Stimulated activated CD8-positive, alpha-beta memory T cell treated with anti-CD3 and anti-CD28 coated beads, Interleukin-4, amount 100 ng/mL, for 24 hours (primary cell): ENCODE results near the gene VGLL3.
"Not testable (repeated sequence)": the region's sequence is repeated elsewhere in the genome, so short reads cannot be mapped to it uniquely, and the experiment has no call there.

Experiments used
- DNase-seq: peaks from one replicate; pipeline ENCODE4 v3.0.0-alpha.2; 2020; ENCODE audit warnings: low read depth

VGLL3 gene

DNA sequence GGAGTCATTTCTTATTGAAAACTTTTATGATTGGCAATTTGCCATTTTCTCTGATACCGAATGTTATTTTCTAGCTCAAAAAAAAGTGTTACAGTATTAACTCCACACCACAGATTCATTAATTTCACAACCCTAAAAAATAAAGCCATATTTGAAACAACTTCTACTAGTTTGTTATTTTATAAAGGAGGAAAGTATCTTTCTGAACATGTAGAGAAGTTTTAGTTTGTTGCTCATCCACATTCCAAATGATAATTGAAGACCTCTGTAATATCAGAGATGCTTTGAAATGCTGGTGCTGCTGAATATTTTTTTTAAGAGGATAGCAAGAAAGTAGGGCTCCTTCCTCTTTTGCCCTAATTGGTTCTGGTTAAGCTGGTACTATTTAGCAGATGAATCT lies 1.9 kb downstream of the VGLL3 start:
- no peak for DNase-seq

DNA sequence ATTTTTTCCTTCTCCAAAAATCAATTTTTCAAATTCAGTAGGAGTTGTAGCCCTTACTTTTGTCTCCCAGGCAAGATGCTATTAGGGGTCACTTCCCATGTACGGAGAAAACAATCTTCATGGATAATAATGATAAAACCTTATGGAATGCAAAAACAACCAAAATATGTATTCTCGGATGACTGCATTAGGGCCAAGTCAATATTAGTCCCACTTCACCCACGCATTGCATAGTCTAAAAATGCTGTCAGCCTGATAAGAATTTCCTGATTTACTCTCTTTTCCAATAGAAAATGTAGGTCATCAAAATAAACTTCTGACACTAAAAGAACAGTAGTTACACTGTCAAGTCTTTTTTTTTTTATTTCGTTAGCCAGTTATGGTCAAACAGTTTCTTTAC lies 2.7 kb downstream of the VGLL3 start:
- DNase-seq: no peak

DNA sequence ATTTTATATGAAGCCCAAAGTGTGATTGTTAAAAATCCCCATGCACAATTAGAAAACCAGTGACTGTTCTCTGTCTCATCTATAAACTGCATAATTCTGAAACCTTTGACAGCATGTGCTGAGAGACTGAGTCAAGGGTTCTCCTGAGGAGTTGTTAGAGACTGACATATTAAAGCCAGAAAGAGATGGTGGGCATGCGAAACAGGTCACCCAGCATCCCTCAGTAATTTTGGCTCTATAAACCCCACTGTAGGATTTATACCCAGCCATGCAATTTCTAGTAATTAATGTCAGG lies 3.6 kb downstream of the VGLL3 start:
- DNase-seq: no peak

DNA sequence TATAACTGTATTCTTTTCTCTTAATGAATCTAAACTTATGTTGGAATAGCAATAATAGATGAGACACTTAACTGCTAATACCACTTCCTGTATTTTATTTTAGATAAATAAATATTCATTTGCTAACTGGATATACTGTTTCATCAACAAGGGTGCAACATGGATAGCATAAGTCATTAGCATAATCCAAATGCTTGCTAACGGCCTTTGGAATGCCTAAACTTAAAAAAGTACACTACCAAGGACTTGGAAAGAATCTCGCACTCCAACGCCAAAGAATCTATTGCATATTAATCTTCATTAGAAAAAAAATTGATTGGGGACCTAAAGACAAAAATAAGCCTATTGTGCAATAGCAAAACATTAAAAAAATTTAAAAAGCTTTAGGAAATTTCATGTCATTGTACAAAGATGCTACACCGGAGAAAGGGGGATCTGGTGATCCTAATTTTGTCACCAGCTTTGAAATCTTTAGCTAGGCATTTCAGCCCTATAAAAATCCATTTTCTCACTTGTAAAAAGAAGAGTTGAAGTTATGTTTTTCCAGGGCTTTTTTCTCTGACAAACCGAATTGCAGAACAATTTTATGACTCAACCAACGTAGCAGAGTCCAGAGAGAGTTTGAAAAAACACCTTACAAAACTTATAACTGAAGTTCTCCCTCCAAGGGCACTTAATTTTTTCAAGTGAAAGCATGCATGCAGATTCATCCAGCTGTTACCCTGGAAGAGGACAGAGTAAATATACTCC lies 4.1 kb downstream of the VGLL3 start:
- DNase-seq: no peak

DNA sequence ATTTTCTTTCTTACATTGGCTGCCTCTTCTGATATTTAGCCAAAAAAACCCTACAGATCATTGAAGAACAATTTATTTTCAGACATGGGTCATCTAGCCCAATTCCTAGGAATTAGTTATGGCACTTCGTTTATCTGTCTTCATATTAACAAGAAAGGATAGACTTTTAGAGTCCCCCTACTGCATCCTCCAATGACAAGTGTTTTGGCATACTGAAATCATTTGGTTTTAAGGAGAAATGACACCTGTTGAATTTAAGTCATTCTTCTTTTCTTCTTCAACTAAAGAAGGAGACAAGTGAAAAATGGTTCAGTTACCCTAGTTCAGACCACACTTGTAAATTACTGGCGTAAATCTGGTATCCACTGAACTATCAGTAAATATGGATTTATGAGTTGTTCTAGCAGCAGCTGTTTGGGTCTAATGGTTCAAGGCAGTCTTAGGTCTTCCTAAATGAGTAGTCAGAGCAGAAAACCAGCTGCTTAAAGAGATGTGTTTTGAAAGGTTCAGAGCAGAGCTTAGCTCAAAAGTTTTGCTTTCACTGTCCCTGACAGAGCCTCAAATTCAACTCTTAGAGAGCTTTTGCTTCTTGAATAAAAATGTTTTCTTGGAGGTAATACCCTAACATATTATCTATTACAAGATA lies 5.6 kb downstream of the VGLL3 start:
- no peak for DNase-seq

DNA sequence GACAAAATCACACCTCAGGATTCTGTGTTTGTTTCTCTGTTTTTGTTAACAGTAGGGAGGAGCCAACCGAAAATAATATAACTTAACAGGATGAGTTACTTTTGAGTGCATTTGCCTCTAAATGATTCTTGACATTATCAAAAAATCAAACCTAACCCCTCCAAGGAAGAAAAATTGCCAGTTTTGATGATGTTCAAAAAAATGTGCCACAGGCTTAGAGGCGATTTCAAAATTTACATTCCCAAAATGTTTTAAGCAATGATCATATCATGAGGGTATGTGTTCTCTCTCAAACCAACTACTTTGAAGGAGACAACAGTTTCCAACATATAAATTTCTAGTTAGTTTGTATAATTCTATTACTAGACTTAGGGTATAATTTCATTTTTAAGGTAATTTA lies 6.7 kb downstream of the VGLL3 start:
- DNase-seq: no peak

DNA sequence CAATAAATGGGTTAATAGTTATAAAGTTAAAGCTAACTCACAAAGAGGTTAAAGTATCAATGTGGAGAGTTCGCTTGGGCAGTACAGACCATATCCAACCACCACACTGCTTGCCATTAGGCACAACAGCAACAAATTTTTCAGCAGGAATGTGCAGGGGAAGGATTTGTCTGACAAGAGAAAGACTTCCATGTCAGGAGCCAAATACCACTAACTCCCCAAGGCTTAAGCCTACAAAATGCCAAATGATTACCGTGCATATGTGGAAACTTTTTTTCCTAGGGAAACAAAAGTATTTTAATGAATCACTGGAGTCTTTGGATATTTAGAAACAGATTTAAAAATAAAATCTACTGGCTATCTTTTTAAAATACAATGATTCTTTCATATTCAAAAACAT lies 8.1 kb downstream of the VGLL3 start:
- DNase-seq: no peak

DNA sequence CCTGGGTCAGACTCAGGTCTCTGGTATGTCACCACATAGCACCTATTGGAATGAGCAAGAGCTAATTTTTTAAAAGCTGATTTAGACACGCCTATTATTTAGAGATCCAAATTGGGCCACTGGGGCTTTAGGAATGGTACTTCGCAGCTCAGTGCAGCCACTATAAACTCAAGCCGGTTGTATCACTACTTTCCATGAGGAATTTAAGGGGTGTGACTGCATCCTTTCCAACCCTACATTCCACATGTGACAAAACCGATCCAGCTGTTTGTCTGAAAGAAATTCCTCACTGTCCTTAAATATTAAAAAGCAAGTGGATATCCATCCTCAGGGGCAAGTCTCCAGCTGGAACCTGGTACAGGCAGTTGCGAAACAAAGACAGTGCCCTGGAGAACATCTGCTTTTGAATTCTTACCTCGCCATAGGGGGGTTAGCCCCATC lies 12.8 kb downstream of the VGLL3 start:
- DNase-seq: no peak

DNA sequence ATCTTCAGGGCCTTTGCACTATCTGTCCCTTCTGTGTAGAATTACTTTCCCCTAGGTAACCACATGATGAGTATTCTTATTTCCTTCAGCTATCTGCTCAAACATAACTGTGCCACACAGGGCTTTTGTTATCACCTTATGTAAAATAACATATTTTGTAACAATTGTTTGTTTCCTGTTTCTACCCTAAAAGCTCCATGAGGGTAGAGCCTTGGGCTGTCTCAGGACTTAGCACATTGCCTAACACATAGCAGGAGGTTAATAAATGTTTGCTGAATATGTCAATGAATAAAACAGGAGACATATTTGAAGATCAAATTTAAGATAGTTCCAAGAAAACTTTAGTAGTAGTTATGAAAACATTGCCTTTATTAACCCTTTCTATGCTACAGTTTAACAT lies 14.7 kb downstream of the VGLL3 start:
- DNase-seq: no peak

DNA sequence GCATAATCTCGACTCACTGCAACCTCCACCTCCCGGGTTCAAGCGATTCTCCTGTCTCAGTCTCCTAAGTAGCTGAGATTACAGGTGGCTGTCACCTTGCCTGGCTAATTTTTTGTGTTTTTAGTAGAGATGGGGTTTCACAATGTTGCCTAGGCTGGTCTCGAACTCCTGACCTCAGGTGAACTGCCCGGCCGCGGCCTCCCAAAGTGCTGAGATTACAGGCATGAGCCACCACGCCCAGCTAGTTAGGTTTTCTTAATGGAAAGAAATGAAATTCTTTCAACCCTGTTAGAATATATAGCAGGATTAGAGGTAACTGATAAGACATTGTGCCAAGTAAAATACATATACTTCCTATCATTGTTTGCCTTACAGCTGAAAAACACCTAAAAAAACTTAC lies 16.8 kb downstream of the VGLL3 start:
- not testable (repeated sequence) for DNase-seq

DNA sequence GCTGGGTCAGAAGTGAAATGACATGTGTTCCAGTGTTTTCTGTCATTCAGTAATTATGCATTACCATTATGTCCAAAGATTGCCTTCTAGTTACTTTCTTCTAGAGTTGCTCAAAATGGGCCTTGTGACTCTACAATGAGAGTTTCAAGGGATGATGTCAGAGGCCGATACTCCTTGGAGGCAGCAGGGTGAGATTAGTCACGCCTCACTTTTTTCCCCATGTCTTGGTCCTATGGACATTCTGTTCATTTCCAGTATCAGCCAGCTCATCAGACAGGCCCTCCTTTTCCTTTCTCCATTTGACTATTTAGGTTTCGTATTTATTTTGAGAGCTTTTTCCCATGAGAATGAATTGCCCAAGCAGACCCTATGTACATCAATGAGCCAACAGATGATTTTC lies 17.5 kb downstream of the VGLL3 start:
- DNase-seq: no peak

DNA sequence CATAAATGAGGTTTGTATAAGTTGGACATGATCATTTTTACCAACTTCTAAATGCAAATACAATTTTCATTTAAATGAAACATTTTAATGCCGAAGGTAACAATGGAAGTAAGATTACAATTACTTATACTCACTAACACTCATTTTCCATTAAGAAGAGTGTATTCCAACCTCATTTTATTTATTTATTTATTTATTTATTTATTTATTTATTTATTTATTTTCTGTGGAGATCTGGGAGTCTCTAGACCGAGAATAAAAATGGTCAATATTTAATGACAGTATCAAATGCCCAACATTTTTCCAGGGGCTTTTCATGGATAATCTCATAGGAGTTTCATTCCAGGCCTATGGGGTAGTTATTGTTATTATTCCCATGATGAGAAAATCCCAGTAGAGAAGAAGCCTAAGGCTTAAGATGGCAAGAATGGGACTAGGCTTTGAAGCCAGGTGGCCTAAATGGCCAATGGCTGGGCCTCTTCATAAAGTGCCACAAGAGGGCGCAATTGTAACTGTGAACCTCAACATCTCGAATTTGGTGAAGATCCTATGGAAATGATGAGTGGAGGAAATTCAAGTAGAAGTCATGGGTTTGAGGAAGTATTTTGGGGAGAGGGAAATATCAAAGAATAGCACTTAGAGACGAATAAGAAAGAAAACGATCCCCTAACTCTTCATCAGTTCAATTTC lies 21.3 kb downstream of the VGLL3 start:
- DNase-seq: no peak

DNA sequence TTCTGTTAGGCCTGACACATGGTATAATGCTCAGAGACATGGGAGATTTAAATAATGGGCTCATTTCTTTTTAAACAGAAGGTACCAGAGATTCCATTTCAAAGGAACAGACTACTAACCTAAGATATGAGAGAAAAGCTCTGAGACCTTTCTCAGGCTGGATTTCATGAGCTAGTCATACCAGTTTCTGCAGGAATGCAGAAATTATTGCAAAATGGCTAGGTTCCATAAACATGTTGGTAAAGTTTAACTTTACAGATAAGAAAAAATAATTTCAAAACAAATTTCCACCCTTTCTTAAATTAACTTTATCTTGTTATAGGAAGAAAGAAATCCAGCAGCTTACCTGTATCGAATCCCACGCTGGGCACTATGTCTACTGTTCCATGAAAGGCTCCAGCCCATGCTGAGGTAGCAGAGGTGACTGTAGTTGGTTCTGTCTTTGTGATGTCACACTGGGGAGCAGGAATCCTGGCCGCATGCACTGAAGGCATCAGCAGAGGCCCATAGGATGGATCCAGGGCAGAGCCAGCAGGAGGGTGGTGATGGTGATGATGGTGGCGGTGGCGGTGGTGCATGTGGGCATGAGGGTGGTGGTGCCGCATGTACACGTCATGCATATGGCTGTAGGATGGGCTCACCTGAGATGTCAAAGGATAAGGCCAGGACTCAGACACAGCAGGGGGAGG lies 22.6 kb downstream of the VGLL3 start:
- DNase-seq: no peak

DNA sequence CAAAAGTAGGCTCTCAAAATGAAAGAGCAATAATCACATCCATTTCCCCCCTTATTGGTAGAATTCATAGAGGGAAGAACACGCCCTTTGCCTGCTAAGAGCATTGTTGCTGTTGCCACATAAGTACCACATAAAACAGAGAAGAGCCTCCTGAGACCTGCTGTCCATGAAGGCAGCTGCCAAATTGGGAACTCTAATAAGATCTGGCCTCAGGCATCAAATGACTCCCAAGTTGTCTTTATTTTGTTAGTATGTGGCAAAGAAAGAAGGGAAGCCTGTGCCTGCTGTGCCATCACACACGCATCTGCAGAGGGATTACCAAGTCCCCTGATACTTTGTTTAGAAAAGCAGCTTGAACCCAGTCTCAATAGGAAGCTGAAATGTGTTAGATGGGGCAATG lies 23.9 kb downstream of the VGLL3 start:
- DNase-seq: no peak

DNA sequence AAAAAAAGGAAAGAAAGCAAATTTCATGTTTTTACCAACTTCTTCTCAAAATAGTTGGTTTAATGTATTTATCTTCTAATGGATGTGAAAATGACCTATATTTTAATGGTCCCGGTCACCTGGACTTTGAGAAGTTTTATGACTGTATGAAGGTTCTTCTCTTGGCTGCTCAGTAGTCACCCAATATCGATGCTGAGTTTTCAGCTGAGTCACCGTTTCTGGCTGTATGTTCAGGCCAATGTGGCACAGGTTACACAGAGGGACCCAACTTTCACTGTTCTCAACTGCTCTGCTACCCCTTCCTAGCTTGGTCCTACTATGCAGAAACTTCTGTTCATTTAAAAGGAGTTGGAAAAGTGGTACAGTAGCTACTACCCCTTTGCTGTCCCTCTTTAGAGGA lies 25.8 kb downstream of the VGLL3 start:
- no peak for DNase-seq

DNA sequence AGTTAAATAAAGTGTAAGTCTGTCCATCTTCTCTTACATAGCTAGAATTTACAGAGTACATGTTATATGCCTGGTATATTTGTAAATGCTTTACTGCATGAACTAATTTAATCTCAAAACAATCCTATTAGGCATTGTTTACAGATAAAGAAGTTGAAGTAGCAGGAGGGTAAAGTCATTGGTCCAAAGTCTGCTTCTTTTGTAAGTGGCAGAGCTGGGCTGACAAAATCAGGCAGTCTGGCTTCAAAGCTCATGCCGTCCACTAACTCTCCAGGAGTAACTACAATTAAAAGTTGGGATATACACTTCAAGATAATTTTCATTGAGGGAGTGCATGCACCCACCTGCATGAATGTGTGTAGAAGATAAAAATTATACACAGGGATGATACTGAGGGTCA lies 27.3 kb downstream of the VGLL3 start:
- no peak for DNase-seq

DNA sequence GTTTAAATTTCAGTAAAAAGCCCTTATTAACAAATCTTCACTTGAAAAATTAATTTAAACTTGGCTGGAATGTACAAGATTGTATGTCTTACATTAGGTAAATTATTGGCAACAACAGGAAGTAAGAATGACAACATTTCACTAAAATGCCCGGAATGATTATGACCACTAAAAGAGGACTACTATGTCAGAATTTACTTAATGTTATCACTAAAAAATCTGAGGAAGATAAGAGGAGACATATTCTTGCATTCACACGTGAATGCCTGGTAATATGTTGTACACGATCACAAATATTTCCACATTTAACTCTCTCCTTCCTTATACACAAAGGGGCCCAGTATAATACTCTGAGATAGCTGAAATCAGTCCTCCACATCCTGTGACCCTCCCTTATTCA lies 29.7 kb downstream of the VGLL3 start:
- DNase-seq: no peak

DNA sequence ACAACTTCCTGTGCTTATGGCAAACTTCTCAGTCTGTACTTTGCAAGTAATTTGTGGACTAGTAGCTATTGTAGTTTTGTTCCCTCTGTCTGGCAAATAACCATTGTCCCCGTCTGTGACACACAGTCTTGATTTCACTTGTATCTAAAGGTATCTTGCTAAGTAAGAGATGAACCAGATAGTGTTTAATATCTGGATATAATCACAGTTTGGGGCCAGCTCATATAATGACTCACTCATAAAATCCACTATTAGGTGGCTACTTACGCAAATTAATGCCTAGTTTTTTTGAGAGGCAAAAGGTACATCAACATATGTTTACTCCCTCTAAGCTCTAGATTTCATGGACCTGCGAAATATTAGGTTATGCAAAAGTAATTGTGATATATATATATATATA lies 30.4 kb downstream of the VGLL3 start:
- no peak for DNase-seq

DNA sequence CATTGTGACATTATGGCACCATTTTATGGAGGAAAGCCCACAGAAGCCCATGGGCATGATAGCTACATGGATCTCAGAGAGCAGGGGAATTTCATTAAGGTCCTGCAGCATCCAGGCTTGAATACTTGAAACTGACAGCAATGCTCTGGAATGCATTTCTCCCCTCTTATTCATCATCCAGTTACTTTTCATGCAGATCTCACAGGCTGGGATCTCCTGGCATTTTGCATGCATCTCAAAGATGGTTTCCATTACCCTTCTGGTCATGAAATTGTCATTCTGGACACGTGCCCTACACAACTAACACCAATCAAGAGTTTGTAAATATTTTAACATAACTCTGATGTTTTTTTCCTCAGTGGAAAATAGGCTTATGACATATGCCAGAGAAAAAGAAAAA lies 32.4 kb downstream of the VGLL3 start:
- no peak for DNase-seq

DNA sequence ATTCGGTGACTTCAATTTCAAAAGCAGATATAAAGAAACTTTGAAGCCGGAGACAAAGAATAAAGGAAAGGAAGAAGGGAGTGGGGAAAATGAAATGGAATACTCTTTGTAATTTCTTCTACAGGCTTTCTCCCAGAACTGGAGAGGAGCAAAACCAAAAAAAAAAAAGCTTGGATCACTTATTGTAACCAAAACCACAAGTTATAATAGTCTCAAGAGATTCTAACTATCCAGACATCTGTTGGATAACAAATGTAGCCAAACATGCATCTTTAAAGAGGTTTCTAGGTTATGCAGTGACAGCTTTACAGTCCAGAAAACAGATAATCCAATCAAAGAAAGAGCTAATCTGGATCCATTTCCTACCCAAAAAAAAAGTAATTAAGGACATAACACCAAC lies 36.2 kb downstream of the VGLL3 start:
- no peak for DNase-seq

DNA sequence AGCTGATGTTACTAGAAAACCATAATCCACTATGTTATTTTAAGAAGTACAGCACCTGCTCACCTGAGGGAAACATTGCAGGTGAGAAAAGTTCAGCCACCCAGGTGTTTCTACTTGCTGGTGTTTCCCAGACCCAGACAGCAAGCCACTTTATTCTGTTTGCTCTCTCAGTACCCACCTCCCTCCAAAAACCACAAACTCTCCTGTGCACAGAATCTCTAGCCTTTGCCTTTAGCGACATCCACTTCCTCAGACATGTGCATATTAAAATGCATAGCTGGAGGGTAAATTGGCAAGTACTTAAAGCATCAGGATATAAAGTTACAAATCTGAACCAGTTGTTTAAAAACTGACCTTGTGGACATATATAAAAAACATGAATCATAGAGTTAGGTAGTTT lies 36.7 kb downstream of the VGLL3 start:
- no peak for DNase-seq

DNA sequence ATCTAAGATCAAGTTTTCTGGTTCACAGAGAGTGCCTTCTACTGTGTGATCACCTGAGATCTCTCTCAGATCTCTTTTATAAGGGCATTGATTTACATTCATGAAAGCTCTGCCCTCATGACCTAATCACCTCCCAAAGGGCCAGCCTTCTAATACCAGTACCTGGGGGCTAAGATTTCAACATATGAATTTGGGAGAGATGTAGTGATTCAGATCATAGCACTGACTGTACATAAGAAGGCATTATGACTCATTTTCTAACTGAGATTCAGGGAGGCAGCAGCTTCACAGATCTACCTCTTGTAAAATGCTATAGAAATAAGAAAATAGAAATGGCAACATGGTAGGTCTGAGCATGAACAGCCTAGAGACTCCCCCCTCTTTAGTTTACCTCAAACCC lies 39.6 kb downstream of the VGLL3 start:
- no peak for DNase-seq

DNA sequence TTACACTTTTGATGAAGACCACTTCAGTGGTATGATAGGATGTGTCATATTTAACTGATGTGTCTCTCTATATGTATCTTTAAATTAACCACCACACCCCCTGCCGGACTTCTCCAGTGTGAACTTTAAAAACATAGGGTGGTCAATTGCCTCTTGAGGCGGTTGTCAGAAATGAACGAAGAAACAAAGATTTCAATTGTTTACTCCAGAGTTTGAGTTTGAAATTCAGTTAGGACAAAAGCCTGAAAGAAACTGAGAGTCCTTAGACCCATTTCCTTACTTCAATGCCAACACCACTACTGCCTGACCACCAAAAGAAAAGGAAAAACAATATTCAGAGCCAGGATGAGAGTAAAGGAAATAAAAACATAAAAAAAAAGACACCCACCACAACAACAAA lies 40.2 kb downstream of the VGLL3 start:
- no peak for DNase-seq
